ENCODE measurements around the gene DCTN1. TPM values are rescaled to one million over a fixed set of nuclear protein-coding genes. Genes with fewer than 3 reads are reported as not detected.

DCTN1 gene
- polyA plus RNA-seq, 1 of the 3 experiments (the other 2 are of a cell fraction), result 91.1 TPM

- Histone ChIP-seq H3F3A (replicated peaks; ENCODE audit: insufficient read depth) (no peaks in the 10 kb centered on the region), H3K4me3 (ENCODE audit: low read depth in 2 of 2, low read length in 1 of 2) (no peak overlapping the region), H3K27ac (ENCODE audit: low read depth in 2 of 2, low read length in 1 of 2) (no peak overlapping the region), H3K79me2 (ENCODE audit: insufficient read depth) (no peaks in the 10 kb centered on the region), H3K9ac (no peak overlapping the region), H3K36me3 (replicated peaks in 1 of 2; ENCODE audit: control insufficient read depth in 1 of 2, insufficient read depth in 2 of 2, low read length in 1 of 2) (no peaks in the 10 kb centered on the region), H3K27me3 (ENCODE audit: insufficient read depth) (no peaks in the 10 kb centered on the region), H3K9me2 (no peaks in the 10 kb centered on the region), H3K9me3 (no peaks in the 10 kb centered on the region), H4K20me1 (ENCODE audit: insufficient read depth) (no peaks in the 10 kb centered on the region), H3K4me1 (ENCODE audit: control insufficient read depth in 1 of 2, insufficient read depth in 2 of 2, low read depth in 1 of 2, low read length in 1 of 2) (peaks cover 0 to 10% of the 10 kb centered on the region in 2 experiments; a peak in 2 of 4 replicates), H3K4me2 (no peak overlapping the region), H2AFZ (ENCODE audit: low read depth) (no peak overlapping the region)
- TF ChIP-seq FOXM1 (IDR thresholded peaks at IDR 0.05; ENCODE audit: low read depth) (no peak), SIN3A (IDR thresholded peaks at IDR 0.05; ENCODE audit: borderline replicate concordance, low read depth, low read length) (no peak), TCF12 (IDR thresholded peaks at IDR 0.05) (no peak), FOXJ3 (CRISPR knock-in tag; IDR thresholded peaks at IDR 0.05) (no peak), SMC3 (IDR thresholded peaks at IDR 0.05; ENCODE audit: low read depth, low read length) (no peak), TEAD4 (IDR thresholded peaks at IDR 0.05; ENCODE audit: borderline replicate concordance, insufficient read depth) (no peak), IRF3 (IDR thresholded peaks at IDR 0.05; ENCODE audit: low read depth, low read length) (no peak), TAF1 (IDR thresholded peaks at IDR 0.05; ENCODE audit: borderline replicate concordance, low read depth, low read length) (no peak), GABPA (IDR thresholded peaks at IDR 0.05; ENCODE audit: low read depth) (no peak), MAX (IDR thresholded peaks at IDR 0.05; ENCODE audit: low read depth) (no peak), NFIC (IDR thresholded peaks at IDR 0.05; ENCODE audit: borderline replicate concordance) (no peak), RCOR1 (IDR thresholded peaks at IDR 0.05; ENCODE audit: low read length) (no peak), USF1 (IDR thresholded peaks at IDR 0.05; ENCODE audit: borderline replicate concordance, low read depth) (no peak)
- TF ChIP-seq, protein P1, sequence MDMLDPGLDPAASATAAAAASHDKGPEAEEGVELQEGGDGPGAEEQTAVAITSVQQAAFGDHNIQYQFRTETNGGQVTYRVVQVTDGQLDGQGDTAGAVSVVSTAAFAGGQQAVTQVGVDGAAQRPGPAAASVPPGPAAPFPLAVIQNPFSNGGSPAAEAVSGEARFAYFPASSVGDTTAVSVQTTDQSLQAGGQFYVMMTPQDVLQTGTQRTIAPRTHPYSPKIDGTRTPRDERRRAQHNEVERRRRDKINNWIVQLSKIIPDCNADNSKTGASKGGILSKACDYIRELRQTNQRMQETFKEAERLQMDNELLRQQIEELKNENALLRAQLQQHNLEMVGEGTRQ (IDR thresholded peaks at IDR 0.05; ENCODE audit: borderline replicate concordance, low read depth, low read length), result no peak
- ChIA-PET POLR2A (no interaction called here), CTCF (interaction anchor here (1.4 to 5.5 kb wide), 3 partner anchors 11 to 521 kb away, joined by 4 to 57 read pairs (median 6); no protein-coding TSS in a partner anchor)
- DNase-seq, result no peak
- WGBS (ENCODE audit: low lambda C conversion rate), result 89% methylated on average over 8 of the region's 8 CpGs
These were observed 34.7 kb downstream of the DCTN1 start for GRCh38 chr2:74345272-74345943.

GRCh38 chr2:74343316-74343715 lies 36.8 kb downstream of the DCTN1 start, which contains the start of gene SLC4A5:
TSS of gene SLC4A5 (minus strand) at chr2:74343416. CDS start at chr2:74315023, 28,393 bp downstream.
- ChIA-PET CTCF (interaction anchor here (2.1 to 5.5 kb wide), 2 partner anchors 9 to 93 kb away, joined by 8 to 57 read pairs; no protein-coding TSS in a partner anchor), POLR2A (no interaction called here)
- no peak within 1 kb of the TSS for H3K4me3 ChIP-seq (ENCODE audit: low read depth in 2 of 2, low read length in 1 of 2)
- TF ChIP-seq SIN3A (IDR thresholded peaks at IDR 0.05; ENCODE audit: borderline replicate concordance, low read depth, low read length) (no peak), GABPA (IDR thresholded peaks at IDR 0.05; ENCODE audit: low read depth) (no peak), FOXM1 (IDR thresholded peaks at IDR 0.05; ENCODE audit: low read depth) (no peak), CTCF (IDR thresholded peaks at IDR 0.05) (no peak), ELF1 (IDR thresholded peaks at IDR 0.05) (no peak), MEF2A (IDR thresholded peaks at IDR 0.05; ENCODE audit: borderline replicate concordance, low read depth) (no peak), TAF1 (IDR thresholded peaks at IDR 0.05; ENCODE audit: borderline replicate concordance, low read depth, low read length) (no peak), EZH2phosphoT487 (IDR thresholded peaks at IDR 0.05; ENCODE audit: borderline replicate concordance, low read depth) (no peak), ZBTB33 (IDR thresholded peaks at IDR 0.05; ENCODE audit: borderline replicate concordance, low read depth) (no peak), TEAD4 (IDR thresholded peaks at IDR 0.05; ENCODE audit: borderline replicate concordance, insufficient read depth) (no peak), SMC3 (IDR thresholded peaks at IDR 0.05; ENCODE audit: low read depth, low read length) (no peak)

More at GRCh38 chr2:74343316-74343715, 36.8 kb downstream of the DCTN1 start, which contains the start of gene SLC4A5:
- H3K9ac ChIP-seq, result no peak within 1 kb of the TSS
- no peaks in the 10 kb centered on the region for H3K9me3 ChIP-seq
- no peaks in the 10 kb centered on the region for H3F3A ChIP-seq (replicated peaks; ENCODE audit: insufficient read depth)
- peaks cover 0 to 10% of the 10 kb centered on the region in 2 experiments; a peak in 2 of 4 replicates for H3K4me1 ChIP-seq (ENCODE audit: control insufficient read depth in 1 of 2, insufficient read depth in 2 of 2, low read depth in 1 of 2, low read length in 1 of 2)
- no peak within 1 kb of the TSS for H3K27ac ChIP-seq (ENCODE audit: low read depth in 2 of 2, low read length in 1 of 2)
- no peaks in the 10 kb centered on the region for H3K36me3 ChIP-seq (replicated peaks in 1 of 2; ENCODE audit: control insufficient read depth in 1 of 2, insufficient read depth in 2 of 2, low read length in 1 of 2)
- H2AFZ ChIP-seq (ENCODE audit: low read depth), result no peak within 1 kb of the TSS
- no peaks in the 10 kb centered on the region for H3K9me2 ChIP-seq
- DNase-seq, result no peak
- no peaks in the 10 kb centered on the region for H4K20me1 ChIP-seq (ENCODE audit: insufficient read depth)
- no peaks in the 10 kb centered on the region for H3K79me2 ChIP-seq (ENCODE audit: insufficient read depth)
- H3K27me3 ChIP-seq (ENCODE audit: insufficient read depth), result no peaks in the 10 kb centered on the region
- H3K4me2 ChIP-seq, result no peak within 1 kb of the TSS
- WGBS (ENCODE audit: low lambda C conversion rate), result 52% methylated on average over 2 of the region's 2 CpGs
